ENCODE data around the gene MYBPC3.
A peak's percentile ranks its signal among the peaks of the same experiment; 100 is the strongest.

MYBPC3 gene

DNA sequence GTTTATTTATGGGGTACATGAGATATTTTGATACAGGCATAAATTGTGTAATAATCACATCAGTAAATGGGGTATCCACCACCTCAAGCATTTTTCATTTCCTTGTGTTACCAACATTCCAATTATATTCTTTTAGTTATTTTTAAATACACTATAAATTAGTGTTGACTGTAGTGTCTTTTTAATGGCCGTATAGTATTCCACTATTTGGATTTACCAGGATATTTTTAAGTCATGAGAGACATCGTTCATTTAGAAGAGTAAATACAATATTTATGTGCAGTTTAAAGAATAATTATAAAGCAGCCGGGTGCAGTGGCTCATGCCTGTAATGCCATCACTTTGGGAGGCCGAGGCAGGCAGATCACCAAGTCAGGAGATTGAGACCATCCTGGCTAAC, 32.0 kb upstream of the MYBPC3 start:
- no peak for DNase-seq (ENCODE audit: low spot score)

DNA sequence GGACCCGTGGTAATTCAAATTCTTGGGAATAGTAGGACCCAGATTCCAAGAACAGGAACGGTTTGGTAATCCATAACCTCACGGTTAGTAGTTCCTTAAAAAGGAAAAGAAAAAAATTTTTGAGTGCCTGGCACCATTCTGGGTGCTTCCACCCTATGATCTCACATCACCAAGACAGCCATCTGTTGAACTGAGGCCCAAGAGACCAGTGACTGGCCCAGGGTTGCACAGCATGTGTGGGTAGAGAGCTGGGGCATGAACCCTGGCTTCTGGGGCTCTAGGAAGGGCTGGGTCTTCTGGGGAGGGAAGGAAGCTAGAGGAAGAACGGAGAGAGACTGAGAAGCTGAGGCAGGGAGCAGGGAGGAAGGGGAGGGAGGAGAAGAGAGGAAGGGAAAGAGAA, 30.6 kb upstream of the MYBPC3 start:
- no peak for DNase-seq (ENCODE audit: low spot score)

- no peak for DNase-seq (ENCODE audit: low spot score)
These were observed 27.6 kb upstream of the MYBPC3 start for GRCh38 chr11:47380078-47380477.

DNA sequence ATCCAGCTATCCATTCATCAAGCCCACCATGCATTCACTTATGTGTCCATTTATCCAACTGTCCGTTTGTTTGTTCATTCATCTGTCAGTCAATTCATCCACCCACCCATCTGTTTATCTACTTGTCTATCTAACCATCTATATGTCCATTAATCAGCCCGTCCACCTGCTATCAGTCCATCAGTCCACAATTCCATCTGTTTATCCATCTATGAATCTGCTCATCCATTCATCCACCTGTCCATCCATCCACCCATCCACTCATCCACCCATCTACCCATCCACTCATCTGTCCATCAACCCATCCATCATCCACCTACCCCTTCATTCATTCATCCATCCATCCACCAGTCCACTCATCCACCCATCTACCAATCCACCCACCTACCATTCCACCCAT, 26.8 kb upstream of the MYBPC3 start:
- DNase-seq (ENCODE audit: low spot score): no peak

GRCh38 chr11:47378836-47379170, 26.3 kb upstream of the MYBPC3 start:
- no peak for DNase-seq (ENCODE audit: low spot score)

- peak; percentile 25 for DNase-seq (ENCODE audit: low spot score)
These were observed 25.7 kb upstream of the MYBPC3 start, which contains the start of gene SPI1 for GRCh38 chr11:47378010-47378835. SPI1 (minus strand) TSS chr11:47378547; CDS start chr11:47378353, 194 bp downstream.

GRCh38 chr11:47377571-47378009, 25.1 kb upstream of the MYBPC3 start:
- DNase-seq (ENCODE audit: low spot score): no peak

DNA sequence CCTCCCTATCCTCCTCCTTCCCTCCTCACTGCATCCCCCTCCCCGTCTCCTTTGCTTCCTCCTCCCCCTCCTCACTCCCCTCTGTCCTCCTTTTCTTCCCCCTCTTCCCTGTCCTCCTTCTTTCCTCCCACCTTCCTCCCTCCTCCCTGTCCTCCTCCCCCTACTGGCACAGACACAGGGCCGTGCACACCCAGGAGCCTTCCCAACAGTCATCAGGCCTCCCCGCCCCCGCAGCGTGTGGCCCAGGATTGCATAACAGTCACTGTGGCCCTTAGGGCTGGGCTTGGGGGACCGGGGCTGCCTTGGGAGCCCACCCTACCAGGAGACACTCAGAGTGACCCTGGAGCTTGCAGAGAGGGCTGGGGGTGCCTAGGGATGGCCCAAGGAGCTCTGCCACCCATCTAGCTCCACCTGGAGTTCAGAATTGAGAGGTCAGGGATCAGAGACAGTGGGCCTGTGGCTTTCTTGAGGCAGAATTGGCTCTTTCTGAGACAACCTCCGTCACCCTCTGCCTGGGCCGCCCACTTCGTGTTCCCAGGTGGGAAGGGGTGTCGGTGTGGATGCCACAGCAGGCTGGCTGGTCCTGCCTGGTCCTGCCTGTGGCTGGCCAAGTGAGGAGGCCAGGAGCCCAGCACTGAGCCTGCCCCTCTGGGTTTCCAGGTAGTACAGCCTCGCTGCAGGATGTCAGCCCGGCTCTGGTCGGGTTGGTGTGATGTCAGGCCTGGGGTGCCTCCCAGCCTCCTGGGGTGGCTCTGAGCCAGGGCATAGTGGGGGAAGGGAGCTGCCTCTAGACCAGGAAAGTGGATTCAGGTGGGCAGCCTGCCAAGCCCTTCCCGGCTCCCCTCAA, 24.2 kb upstream of the MYBPC3 start:
- DNase-seq (ENCODE audit: low spot score): no peak

DNA sequence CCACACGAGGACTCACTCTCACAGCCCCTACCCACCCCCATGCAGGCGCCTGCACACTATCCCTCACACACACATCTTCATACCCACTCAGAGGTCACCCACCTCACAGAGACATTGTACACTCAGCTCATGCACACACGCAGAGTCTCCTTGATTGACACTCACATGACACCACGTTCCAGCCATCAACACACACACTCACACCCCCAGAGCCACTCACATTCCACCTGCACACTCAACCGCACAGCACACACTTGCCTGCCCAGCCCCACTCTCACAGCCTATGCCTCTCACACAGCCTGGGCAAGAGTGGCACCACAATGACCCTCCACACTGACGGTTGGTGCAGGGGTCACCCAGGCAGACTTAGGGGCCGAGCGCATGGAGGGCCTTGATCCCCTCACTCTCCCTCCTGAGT, 23.6 kb upstream of the MYBPC3 start:
- no peak for DNase-seq (ENCODE audit: low spot score)

DNA sequence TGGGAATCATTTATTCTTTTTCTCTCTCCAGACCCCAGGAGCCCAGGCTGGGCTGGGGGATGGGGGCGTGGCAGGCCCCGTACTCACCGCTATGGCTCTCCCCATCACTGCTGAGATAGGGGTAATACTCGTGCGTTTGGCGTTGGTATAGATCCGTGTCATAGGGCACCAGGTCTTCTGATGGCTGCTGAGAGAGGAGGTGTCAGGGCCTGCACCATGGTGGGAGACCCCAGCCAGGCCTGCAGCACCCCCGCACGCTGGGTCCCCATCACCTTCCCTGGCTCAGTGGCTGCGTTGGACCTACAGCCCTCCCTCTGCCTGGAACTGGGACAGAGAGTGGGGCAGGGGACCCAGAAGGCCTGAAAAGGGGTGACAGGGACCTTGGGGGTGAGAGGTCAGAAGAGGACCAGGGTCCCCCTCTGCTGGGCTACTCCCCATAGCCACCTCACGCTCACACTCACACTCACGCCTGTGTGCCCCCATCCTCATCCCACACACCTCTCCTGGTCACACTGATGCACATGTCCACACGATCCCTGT, 23.1 kb upstream of the MYBPC3 start:
- no peak for DNase-seq (ENCODE audit: low spot score)

DNA sequence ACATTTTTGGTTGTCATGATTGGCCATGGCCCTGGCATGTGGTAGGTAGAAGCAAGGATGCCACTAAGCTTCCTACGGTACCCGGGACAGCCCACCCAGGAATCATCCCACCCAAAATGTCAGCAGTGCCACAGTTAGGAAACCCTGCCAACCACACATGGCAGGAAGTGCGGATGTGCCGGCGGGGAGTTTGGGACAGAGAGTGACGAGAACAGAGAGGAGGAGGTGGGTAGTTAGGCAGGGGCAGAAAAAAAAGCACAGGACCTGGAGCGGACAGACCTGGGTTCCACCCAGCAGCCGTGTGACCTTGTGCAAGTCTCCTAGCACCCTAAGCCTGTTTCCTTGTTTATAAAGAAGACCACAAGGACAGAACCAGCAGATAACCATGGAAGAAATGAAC, 22.5 kb upstream of the MYBPC3 start:
- no peak for DNase-seq (ENCODE audit: low spot score)

DNA sequence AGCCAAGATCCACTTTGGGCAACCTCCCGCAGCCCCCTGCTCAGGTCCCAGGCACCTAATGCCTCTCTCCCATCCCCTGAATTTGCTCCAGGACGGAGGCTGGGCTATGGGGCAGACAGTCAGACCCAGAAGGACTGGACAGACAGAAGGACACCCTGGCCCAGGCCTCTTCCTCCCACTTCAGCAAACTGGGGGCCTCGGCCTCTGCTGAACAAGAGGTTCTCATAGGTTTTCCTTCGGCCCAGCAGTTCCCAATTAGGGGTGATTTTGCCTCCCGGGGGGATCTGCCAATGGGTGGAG, 22.2 kb upstream of the MYBPC3 start:
- DNase-seq (ENCODE audit: low spot score): no peak

DNA sequence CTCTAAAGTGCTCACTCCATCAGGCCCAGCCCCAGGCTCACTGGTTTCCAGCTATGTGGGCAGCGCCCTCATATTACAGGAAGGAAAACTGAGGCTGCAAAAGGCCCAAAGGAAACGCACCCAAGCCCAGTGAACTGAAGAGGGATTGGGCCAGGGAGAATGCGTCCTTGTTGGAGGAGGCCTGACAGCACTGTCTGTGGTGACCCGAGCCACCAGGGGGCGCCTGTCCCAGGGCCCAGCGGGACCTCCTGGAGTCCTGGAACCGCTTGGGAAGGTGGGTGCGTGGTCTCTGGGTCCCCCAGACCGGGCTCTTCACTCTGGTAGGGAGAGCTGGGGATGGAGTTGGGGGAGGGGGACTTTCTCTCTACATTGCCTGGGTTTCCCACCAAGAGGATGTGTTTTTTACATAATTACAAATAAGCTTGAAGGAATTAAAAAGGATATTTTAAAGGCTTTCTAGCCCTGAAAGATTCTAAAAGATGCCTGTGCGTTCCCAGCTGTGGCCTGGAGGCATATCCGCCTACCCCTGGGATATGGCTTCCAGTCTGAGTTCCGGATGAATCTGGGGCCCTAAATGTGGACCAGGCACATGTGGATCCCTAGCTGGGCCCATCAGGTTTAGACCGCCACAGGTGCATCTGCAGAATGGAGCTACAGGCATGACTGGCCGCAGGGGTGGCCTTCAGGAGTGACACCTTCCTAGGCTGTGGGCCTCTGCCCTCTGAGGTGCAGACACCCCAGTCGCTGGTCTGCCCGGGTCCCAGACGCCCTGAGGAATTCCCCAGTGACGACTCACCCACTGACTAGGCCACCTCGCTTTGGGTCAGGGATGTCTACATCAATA, 21.6 kb upstream of the MYBPC3 start:
- DNase-seq (ENCODE audit: low spot score): peak; percentile 81

DNA sequence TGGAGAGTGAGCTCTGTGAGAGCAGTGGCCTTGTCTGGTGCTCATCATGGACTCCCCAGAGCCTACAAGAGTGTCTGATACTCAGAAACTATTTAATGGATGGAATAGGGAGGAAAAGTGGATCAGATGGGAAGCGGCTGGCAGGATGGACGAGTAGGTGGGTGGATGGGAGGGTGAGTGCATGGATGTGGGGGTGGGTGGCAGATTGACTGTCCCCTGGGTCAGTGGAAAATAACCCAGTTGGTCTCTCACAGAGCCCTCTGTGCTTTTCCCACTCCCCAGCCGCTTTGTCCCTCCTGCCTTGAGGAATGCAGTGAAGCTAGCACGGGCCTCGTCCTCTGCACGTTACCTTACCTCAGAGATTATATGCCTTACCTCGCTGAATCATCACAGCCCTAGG, 19.9 kb upstream of the MYBPC3 start:
- no peak for DNase-seq (ENCODE audit: low spot score)

GRCh38 chr11:47369676-47370075, 17.2 kb upstream of the MYBPC3 start:
- DNase-seq (ENCODE audit: low spot score): no peak

DNA sequence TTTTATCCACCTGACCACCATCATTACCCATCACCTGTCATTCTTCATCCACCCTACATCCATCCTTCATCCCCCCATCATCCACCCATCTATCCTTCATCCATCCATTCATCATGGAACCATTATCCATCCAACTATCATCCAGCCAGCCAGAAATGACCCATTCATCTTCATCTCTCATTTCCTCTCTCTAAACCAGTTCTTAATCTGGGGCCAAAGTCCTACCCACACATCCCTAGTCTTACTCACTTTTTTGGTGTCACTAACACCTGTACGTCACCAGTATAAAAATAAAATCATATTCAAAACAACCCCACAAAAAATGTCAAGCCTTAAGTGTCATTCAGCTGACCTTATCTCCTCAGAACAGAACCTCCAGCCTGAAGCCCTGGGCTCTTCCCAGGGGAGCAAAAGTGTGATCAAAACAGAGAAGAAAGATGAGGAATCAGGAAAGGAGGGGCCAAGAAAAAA, 13.6 kb upstream of the MYBPC3 start:
- no peak for DNase-seq (ENCODE audit: low spot score)

DNA sequence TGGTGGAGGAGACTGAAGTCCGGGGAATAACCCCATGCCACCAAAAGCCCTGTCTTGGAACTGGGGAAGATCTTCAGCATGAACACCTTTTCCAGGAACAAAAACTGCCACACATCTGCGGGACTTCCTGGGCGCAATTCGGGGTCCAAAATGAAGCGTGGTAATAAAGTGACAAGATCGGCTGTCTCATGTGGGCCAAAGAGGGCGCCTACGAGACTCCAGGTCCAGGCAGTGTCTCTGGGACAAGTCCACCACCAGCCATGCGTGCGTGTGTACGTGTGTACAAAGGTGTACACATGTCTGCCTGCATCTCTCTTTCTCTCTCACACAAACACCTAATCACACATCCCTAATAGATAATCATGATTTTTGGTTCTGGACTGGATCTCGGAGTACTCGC, 8.9 kb upstream of the MYBPC3 start:
- DNase-seq (ENCODE audit: low spot score): no peak

DNA sequence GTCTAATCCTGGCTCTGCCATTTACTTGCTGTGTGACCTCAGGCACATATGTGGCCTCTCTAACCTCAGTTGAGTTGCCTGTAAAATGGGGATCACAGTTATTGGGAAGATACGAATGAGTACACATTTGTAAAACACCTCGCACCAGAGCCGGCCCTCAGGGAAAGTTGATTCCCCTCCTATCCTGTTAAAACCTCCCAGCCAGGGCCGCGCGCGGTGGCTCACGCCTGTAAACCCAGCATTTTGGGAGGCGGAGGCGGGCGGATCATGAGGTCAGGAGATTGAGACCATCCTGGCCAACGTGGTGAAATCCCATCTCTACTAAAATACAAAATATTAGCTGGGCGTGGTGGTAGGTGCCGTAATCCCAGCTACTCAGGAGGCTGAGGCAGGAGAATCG, 7.8 kb upstream of the MYBPC3 start:
- no peak for DNase-seq (ENCODE audit: low spot score)

GRCh38 chr11:47359586-47359985, 7.1 kb upstream of the MYBPC3 start:
- DNase-seq (ENCODE audit: low spot score): no peak

DNA sequence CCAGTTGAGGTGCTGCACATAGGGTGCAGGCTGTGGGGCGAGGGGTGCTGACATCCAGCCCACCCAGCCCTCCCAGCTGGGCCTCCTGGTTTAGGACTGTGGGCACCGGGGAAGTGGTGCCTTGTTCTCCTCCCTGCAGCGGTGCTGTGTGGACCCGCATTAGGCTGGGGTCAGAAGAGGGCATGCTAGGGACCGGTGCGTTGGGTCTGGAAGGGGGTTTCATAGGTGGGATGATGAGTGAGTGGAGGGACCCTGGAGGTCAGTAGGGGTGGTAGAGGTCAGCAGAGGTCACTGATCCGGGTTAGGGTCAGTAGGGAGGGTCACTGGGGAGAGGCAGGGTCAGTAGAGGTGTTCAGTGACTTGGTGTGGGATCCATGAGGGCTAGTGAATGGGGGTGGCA, 6.7 kb upstream of the MYBPC3 start:
- DNase-seq (ENCODE audit: low spot score): no peak

GRCh38 chr11:47358731-47359051, 6.2 kb upstream of the MYBPC3 start:
- no peak for DNase-seq (ENCODE audit: low spot score)

GRCh38 chr11:47357985-47358730, 5.7 kb upstream of the MYBPC3 start:
- no peak for DNase-seq (ENCODE audit: low spot score)
